GM13976 (cell line): ENCODE data around the gene NAB2.
A peak's percentile ranks its signal among the peaks of the same experiment; 100 is the strongest.

Experiments used
- DNase-seq: peaks from one replicate; pipeline ENCODE4 v3.0.0; 2012; ENCODE audit warnings: low spot score
- in situ Hi-C: fragments of 300-500 bp; cut with MboI; formaldehyde crosslinking; loops from one replicate; pipeline ENCODE4 v1.12.0; 2022; ENCODE audit warnings: low sequenced_read_pairs, mixed read lengths, inconsistent platforms; ENCODE audit not compliant: unreplicated experiment
- TF ChIP-seq, protein P1 (sequence below): IDR thresholded peaks from 2 replicates; pipeline ENCODE4 v1.5.1; 2012; ENCODE audit warnings: borderline replicate concordance, mild to moderate bottlenecking; ENCODE audit not compliant: insufficient read depth; ENCODE audit errors: extremely low read depth, missing control alignments, control extremely low read depth

The NAB2 gene

DNA sequence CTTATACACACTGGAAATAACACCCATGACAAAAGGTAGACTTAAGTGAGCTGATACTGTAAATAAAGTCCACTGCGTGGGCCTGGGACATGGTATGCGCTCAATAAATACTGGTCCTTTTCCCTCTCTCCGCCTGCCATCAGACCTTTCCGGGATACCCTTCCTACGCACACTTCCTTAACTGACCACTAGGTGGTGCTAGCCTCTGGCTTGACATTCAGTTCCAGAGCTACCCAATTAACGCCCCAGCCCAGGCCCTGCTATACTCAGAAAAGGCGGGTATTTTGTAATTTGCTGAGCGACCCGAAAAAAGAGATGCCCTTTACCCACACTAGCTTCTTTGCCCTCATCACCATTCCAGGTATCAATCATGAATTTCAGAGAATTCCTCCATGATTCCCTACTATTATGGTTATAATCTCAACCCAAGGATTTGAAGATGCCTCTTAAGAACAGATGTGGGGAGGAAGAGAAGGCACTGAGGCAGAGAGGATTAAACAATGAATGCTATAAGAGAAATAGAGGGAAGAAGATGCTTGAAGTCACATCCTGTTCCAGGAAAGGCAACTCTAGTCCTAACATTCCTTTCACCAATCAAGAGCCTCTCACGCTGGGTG is 35.5 kb downstream of the NAB2 start:
- TF ChIP-seq, protein P1, sequence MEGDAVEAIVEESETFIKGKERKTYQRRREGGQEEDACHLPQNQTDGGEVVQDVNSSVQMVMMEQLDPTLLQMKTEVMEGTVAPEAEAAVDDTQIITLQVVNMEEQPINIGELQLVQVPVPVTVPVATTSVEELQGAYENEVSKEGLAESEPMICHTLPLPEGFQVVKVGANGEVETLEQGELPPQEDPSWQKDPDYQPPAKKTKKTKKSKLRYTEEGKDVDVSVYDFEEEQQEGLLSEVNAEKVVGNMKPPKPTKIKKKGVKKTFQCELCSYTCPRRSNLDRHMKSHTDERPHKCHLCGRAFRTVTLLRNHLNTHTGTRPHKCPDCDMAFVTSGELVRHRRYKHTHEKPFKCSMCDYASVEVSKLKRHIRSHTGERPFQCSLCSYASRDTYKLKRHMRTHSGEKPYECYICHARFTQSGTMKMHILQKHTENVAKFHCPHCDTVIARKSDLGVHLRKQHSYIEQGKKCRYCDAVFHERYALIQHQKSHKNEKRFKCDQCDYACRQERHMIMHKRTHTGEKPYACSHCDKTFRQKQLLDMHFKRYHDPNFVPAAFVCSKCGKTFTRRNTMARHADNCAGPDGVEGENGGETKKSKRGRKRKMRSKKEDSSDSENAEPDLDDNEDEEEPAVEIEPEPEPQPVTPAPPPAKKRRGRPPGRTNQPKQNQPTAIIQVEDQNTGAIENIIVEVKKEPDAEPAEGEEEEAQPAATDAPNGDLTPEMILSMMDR: peak; percentile 94
- in situ Hi-C loops: loop anchor here (5.0 kb wide), 1 partner anchor 53 kb away; no protein-coding TSS in a partner anchor
- DNase-seq: peak; percentile 78

DNA sequence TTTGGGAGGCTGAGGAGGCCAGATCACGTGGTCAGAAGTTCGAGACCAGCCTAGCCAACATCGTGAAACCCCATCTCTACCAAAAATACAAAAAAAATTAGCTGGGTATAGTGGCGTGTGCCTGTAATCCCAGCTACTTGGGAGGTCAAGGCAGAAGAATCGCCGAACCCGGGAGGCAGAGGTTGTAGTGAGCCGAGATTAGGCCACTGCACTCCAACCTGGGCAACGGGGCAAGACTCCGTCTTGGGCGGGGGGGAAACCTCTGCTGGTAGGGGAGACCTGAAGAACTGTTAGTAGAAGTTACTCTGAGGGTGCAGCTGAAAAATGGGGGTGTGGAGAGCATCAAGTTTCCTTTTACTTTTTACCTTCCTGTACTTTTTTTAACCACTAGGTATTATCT is 37.1 kb downstream of the NAB2 start:
- no peak for DNase-seq
- TF ChIP-seq, protein P1: no peak
- in situ Hi-C loops: no loop called here

DNA sequence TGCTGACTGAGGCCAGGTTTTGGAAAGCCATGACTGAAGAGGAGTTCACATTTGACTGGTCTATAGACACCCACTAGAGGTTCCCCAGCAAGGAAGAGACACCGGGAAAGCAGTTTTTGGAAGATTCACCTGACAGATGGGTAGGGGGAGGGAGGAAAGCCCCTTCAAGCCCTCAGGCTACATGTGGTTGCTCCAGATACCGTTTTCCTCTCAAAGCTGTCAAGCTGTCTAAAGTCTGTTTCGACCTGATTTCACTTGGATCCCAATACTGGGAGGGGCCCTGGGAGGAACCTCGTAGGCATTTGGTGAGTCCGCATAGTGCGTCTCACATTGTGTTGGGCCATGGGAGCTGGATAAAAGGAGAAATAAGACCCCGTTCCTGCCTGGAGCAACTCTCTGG is 37.6 kb downstream of the NAB2 start:
- no peak for DNase-seq
- TF ChIP-seq, protein P1: no peak
- in situ Hi-C loops: no loop called here

DNA sequence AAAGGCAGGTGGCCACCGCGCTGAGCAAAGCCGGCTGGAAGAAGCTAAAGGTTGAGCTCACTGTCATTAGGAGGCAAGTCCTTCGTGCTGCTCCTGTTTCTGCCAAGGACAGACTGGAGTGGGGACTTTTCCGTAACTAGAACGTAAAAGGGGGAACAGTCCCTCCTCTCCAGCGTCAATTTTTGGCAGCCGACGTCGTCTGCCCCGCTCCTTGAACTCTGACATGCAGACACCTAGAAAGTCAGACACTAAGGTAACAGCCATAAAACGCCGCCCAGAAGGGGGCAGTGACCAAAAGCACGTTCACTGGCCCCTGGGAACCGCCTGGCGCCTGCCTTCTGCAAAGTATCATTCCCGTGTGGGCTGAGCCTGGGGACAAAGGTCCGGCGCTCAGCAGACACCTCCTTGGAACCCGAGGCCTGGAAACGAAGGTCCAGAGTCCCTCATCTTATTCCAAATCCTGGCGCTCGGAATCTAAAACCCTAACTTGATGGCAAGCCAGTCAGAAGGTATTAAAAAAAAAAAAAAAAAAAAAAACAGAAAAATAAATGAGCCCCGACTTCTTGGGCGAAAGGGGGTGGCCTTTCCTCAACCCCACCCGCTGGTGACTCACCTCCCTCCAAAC is 38.3 kb downstream of the NAB2 start:
- in situ Hi-C loops: no loop called here
- TF ChIP-seq, protein P1: peak; percentile 26
- DNase-seq: peak; percentile 58

DNA sequence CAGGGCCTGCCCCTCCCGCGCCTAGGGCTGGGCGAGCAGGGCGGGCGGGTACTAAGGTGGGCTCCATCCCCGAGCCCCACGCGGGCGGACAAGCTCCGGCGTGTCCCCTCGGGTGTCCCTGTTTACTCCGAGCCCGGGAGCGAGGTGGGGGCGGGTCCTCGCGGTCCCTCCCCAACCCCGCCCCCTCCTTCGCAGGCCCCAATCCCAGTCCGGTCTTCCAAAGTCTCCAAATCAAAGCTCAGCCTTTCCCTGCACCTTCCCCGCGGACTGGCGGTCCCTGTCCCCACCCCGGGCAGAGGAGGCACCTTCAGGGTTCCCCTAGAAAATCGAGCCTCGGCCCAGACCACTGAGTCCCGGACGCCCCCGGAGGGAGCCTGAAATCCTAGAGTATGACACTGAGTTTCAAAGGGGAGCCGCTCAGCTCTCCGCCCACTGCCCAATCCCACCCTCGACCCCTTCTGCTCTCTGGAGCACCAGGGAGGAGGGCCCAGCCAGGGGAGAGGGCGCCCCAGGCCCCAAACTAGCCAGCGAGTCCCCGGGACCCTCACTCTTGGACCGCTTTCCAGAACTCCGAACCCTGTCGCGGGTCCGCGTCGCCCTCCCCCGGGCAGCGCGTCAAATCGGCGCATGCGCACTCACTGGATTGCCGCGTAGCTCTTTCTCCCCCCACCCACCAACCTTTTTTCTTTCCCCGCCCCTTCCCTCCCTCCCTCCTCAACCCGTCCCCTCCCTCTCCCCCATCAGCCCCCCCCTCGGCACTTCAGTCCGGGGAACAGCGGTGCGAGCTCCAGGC is 39.0 kb downstream of the NAB2 start, which contains the start of gene LRP1:
TSS of gene LRP1 (plus strand) at position 758 of the 793 bp plus-strand sequence. CDS start 482 bp downstream, outside the sequence.
- DNase-seq: peak; percentile 91
- TF ChIP-seq, protein P1: no peak
- in situ Hi-C loops: no loop called here

DNA sequence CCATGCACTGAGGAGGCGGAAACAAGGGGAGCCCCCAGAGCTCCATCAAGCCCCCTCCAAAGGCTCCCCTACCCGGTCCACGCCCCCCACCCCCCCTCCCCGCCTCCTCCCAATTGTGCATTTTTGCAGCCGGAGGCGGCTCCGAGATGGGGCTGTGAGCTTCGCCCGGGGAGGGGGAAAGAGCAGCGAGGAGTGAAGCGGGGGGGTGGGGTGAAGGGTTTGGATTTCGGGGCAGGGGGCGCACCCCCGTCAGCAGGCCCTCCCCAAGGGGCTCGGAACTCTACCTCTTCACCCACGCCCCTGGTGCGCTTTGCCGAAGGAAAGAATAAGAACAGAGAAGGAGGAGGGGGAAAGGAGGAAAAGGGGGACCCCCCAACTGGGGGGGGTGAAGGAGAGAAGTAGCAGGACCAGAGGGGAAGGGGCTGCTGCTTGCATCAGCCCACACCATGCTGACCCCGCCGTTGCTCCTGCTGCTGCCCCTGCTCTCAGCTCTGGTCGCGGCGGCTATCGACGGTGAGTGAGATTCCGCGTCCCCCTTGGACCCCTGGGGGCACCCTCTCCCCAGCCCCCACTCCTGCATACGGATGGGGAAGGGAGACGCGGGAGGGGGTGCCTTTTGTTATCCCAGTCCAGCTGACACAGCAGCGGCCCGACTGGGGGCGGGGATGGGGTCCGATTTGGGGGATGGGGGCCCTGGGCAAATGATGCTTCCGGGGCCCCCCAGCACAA is 39.8 kb downstream of the NAB2 start:
- DNase-seq: no peak
- in situ Hi-C loops: no loop called here
- TF ChIP-seq, protein P1: no peak
